Adrenal gland (tissue), 5 donors: Measurements from ENCODE around the gene TJP3.

Experiments used
- POLR2A ChIP-seq, 2 donors: fragments of 450-650 bp; IDR thresholded peaks; one replicate each; pipeline ENCODE4 v1.6.1; 2017; ENCODE audit warnings: antibody characterized with exemption in 2 of 2, mild to moderate bottlenecking in 2 of 2, moderate library complexity in 1 of 2
- TF ChIP-seq, protein P1 (sequence below), 6 experiments: fragments of 450-650 bp in 4 of 6; fragments of 200-600 bp in 2 of 6; sonication (generic) in 1 of 6; IDR thresholded peaks; 1 replicate in 5 of 6; 2 replicates in 1 of 6; pipeline versions ENCODE4 v1.5.1 to v1.8.0; 2016 to 2021; ENCODE audit warnings: antibody characterized with exemption in 6 of 6, mild to moderate bottlenecking in 2 of 6, moderate library complexity in 1 of 6
- donor health status: DM: no; HTN: no; CAD: no.

DNA sequence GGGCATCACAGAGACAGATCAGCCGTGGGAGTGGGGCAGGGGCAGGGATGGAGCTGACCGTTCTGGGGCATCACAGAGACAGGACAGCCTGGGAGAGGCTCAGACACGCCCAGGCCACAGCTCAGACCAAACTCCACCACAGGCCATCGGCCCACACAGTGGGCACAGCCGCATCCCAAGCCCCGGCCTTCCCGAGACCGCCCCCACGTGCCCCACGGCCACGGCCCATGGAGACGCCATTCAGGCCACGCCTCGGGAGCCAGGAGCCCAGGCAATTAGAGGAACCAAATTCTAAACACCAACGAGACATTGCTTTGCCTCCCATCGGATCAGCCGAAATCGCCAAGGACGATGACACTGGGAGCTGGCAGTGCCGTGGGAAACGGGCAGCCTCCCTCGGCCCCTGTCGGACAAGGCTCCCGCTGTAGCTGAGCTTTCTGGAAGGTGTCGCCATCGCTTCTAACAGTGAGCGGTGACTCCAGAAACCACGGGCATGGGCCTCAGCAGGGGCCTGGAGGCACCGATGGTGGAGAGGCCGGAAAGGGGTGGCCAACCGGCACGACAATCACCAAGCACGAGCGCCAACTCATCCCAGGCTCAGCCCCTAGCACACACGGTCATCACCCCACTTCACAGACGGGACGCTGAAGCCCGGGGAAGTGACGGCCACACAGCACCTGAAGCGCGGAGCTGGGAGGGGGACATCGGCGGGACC, 10.4 kb upstream of the TJP3 start:
- TF ChIP-seq, protein P1, sequence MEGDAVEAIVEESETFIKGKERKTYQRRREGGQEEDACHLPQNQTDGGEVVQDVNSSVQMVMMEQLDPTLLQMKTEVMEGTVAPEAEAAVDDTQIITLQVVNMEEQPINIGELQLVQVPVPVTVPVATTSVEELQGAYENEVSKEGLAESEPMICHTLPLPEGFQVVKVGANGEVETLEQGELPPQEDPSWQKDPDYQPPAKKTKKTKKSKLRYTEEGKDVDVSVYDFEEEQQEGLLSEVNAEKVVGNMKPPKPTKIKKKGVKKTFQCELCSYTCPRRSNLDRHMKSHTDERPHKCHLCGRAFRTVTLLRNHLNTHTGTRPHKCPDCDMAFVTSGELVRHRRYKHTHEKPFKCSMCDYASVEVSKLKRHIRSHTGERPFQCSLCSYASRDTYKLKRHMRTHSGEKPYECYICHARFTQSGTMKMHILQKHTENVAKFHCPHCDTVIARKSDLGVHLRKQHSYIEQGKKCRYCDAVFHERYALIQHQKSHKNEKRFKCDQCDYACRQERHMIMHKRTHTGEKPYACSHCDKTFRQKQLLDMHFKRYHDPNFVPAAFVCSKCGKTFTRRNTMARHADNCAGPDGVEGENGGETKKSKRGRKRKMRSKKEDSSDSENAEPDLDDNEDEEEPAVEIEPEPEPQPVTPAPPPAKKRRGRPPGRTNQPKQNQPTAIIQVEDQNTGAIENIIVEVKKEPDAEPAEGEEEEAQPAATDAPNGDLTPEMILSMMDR (IDR thresholded peaks at IDR 0.05) = no peak
- no peak for TF ChIP-seq POLR2A (IDR thresholded peaks at IDR 0.05)
